GM12864 (cell line): ENCODE results near the gene EXOSC9.

ENCODE experiments used
- DNase-seq: peaks from one replicate; pipeline ENCODE4 v3.0.0-alpha.2; 2011; ENCODE audit warnings: low read depth
- H3K4me3 ChIP-seq: 2 replicates; pipeline ENCODE4 v1.5.1; 2011; ENCODE audit warnings: mild to moderate bottlenecking, low read depth, low read length, control low read depth
- CTCF ChIP-seq: IDR thresholded peaks from 2 replicates; pipeline ENCODE4 v1.5.1; 2011; ENCODE audit warnings: low read depth, mild to moderate bottlenecking, moderate library complexity, low read length, control low read depth, inconsistent platforms; ENCODE audit errors: missing control alignments

EXOSC9 gene

DNA sequence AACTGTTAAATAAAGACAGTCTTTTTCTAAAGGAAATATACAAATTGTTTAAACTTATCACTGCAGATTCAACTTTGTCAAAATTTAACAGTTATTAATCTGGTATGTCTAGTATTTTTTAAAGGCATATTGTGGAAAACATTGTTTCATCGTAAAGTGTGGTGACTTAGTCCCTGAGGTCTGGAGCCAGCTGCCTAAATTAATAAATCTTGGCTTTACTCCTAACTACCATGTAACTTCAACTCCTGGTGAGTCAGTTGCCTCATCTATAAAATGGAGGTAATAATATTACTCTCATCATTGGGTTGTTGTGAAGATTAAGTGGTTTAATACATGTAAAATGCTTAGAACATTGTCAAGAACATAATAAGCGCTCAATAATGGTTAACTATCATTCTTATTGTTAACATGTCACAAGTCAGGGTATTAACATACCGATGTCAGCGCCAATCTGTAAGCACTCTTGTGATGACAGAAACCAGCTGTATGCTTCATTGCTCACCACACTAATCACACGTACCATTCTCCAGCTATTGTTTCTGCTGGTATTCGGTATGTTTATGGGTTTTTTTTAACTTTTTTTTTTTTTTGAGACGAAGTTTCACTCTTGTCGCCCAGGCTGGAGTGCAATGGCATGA, 22.0 kb upstream of the EXOSC9 start:
- no peak for TF ChIP-seq CTCF
- DNase-seq = no peak
- H3K4me3 ChIP-seq = no peak overlapping the region

DNA sequence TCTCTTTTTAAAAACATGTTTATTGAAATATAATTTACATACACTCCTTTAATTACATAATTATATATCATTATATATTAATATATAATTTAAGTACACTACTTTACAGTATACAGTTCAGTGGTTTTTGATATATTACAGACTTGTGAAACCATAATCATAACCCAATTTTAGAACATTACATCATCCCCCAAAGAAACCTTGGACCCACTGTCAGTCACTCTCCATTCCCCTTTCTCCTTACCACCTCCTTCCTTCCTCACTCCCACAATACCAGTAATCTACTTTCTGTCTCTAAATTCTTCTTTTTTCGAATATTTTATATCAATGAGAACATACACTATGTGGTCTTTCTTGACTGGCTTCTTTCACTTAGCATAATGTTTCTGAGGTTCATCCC, 17.9 kb upstream of the EXOSC9 start:
- no peak overlapping the region for H3K4me3 ChIP-seq
- no peak for DNase-seq
- TF ChIP-seq CTCF = no peak

- H3K4me3 ChIP-seq = no peak overlapping the region
- TF ChIP-seq CTCF = no peak
- DNase-seq = no peak
Measured at GRCh38 chr4:121784401-121784800, 16.7 kb upstream of the EXOSC9 start.

DNA sequence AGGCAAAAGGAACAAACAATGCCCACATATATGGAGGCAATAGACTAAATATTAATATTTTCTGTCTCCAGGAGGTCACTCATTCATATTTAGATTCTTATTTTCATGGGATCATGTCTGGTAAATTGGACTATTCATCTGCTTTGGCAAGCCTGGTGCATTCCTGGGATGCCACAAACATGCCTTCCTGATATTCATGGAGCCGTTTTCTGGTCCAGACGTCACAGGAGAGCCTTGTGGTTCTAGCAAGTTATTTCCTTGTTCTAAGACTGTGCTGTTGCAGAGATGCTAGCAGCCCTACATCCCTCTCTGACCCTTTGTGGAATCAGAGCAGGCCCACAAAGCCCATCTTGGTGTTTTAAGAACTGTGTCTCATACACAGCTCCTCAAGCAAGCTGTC, 16.1 kb upstream of the EXOSC9 start:
- no peak for DNase-seq
- H3K4me3 ChIP-seq = no peak overlapping the region
- no peak for TF ChIP-seq CTCF

DNA sequence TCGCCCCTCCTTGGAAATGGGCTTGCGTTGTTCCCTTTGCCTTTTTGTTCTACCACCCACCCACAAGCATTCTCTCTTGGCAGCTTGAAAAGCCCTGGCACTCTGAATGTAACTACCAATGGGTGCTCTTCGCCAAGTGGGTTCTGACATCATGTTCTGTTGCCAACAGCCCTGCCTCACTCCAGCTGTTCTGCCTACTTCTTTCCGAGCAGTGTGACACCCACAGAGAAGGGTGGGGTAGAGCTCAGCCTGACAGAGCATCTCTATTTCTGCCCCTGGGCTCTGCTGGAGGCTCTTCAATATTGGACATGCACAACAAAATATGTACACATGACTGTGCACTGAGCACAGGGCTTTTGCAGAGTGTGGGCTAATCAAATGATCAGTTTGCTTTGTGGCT, 15.6 kb upstream of the EXOSC9 start:
- DNase-seq = no peak
- TF ChIP-seq CTCF = no peak
- no peak overlapping the region for H3K4me3 ChIP-seq

DNA sequence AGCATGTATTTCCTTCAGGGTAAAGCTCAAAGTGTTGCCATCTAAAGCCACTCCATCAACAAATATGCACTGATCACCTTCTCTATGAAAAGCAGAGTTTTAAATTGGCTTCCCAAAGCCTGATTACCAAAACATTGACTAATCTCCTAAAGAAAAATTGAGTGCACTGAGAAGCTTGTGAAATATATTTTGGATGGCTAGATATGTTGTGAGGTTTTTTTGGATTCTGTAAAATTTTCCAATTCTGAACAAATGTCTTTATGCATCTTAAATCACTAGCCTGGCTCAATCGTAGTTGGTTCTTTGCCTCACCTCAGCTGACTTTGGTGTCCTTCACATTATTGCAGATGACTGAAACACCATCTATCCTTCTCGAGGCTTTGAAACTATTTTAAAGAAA, 14.9 kb upstream of the EXOSC9 start:
- no peak for DNase-seq
- no peak overlapping the region for H3K4me3 ChIP-seq
- TF ChIP-seq CTCF = no peak

- no peak overlapping the region for H3K4me3 ChIP-seq
- TF ChIP-seq CTCF = no peak
- no peak for DNase-seq
Measured at GRCh38 chr4:121788896-121789295, 12.2 kb upstream of the EXOSC9 start.
